Activated gamma-delta T cell (primary cell): ENCODE results near the gene DEFB127.
"Not testable (repeated sequence)": the region's sequence is repeated elsewhere in the genome, so short reads cannot be mapped to it uniquely, and the experiment has no call there.

ENCODE experiments used
- DNase-seq: peaks from one replicate; lab custom pipeline; 2025; lab: John Stamatoyannopoulos, UW
- total RNA-seq, 2 donors: gene quantifications; one replicate each; lab custom pipeline; 2026; lab: John Stamatoyannopoulos, UW

Gene DEFB127, protein sequence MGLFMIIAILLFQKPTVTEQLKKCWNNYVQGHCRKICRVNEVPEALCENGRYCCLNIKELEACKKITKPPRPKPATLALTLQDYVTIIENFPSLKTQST
- total RNA-seq, result 0 reads per million in 2 donors

GRCh38 chr20:157154-157553 lies at the start of gene DEFB127:
Gene DEFB127, plus strand, starts transcription at chr20:157454. Its CDS starts 91 bp downstream, at chr20:157545.
- no peak for DNase-seq

GRCh38 chr20:112396-112795 lies 44.9 kb upstream of the DEFB127 start:
- no peak for DNase-seq

GRCh38 chr20:117518-117917 lies 39.7 kb upstream of the DEFB127 start:
- DNase-seq, result no peak

DNA sequence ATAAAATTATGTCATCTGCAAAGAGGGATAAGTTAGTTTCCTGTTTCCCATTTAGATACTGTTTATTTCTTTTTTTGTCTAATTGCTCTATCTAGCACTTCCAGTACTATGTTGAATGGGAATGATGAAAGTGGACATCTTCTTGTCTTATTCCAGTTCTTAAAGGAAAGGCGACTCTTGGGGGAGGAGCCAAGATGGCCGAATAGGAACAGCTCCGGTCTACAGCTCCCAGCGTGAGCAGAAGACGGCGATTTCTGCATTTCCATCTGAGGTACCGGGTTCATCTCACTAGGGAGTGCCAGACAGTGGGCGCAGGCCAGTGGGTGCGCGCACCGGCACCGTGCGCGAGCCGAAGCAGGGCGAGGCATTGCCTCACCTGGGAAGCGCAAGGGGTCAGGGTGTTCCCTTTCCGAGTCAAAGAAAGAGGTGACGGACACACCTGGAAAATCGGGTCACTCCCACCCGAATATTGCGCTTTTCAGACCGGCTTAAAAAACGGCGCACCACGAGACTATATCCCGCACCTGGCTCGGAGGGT lies 27.4 kb upstream of the DEFB127 start:
- DNase-seq, result not testable (repeated sequence)

DNA sequence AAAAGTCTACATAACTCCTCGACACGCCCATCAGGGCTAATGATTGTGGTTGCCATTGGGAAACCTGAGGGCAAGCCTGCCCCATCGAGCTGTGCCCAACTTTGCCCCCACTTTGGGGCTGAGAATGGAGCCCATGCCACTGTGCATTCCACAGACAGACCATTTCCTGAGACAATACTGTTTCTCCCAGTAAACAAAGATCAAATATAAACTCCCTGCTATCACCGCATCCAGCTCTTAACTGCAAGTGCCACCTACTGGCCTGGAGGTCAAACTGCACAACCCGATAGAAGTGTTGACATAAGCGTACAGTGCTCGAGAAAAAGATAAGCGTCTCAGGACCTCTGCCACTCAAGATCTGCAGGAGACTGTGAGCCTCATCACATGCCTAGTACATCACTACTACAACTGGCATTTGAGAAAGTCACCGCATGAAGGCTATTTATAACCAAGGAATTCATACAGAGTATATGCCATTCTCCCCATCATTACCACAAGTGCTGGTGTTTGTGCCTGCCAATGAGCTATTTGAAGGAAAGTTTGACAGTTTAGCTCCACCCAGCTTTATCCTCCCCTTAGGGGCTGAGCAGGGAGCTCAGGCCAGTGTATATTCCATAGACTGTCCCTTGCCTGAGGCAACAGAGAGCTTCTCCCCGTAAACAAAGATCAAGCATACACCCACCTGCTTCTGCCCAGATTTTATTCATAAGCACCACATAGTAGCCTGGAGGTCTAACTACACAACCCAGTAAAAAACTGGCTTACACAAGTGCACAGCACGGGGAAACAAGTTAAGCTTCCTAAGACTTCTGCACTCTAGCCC lies 19.4 kb upstream of the DEFB127 start:
- no peak for DNase-seq

DNA sequence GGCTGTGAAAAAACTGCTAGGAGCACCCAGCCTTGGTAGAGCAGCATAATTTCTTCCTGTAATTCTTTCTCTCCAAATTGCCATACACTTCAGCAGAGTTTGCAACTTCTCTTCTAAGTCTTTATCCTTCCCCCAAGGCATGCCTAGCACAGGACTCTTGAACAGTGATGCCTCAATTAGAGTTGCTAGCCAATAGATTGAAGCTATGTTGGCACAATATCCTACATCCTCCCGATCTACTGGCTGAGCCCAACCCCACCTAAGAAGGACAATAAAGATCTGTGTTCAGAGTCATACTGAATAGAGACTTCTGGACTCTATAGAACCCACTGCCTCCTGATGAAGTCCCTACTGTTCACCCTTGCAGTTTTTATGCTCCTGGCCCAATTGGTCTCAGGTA lies 15.0 kb upstream of the DEFB127 start, which contains the start of gene DEFB126:
TSS of gene DEFB126 (plus strand) at position 301 of the 400 bp plus-strand sequence. CDS start at position 340, 39 bp downstream.
- no peak for DNase-seq

DNA sequence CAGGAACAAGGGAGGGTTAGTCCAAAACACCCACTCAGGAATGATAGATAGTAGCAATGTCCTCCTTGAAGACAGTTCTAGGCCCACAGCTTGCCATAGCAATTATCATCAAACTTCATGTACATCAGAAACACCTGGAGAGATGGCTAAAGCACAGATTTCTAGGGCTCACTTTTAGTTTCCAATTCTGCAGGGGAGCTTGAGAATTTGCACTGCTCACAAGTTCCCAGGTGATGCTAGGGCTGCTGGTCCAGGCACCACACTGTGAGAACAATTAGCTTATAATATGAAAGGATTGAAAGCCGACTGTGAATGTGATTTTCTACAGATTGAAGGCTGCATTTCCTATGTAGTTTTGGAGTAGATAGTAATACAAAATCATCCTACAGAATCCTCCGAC lies 11.4 kb upstream of the DEFB127 start:
- no peak for DNase-seq

DNA sequence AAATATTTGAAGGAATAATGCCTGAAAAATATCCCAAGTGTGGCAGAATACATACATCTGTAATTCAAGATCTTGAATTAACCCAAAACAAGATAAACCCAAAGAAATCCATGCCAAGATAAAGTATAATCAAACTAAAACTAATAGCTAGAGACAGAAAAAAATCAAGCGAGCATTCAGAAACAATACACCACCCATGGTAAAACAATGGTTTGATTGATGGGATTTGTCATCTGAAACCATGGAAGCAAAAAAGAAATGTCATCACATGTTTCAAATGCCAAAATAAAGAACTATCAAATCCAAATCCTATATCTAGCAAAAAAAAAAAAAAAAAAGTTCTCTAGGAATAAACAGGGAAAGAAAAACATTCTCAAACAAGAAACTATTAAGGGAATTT lies 5.1 kb upstream of the DEFB127 start:
- DNase-seq, result no peak

DNA sequence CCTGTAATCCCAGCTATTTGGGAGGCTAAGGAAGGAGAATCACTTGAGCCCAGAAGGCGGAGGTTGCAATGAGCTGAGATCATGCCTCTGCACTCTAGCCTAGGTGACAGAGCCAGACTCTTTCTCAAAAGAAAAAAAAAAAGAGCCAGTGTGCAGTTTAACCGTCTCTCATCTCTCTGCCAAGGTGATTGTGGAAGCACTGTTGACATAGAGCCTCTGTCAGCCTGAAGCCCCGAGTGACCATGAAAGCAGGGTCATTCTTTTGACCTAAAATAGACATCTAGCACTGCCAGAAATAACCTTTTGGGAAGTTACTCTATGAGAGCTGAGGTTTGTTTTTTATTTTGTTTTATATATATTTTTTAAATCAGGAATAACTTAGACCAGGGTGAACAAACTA lies 7.4 kb downstream of the DEFB127 start:
- no peak for DNase-seq

DNA sequence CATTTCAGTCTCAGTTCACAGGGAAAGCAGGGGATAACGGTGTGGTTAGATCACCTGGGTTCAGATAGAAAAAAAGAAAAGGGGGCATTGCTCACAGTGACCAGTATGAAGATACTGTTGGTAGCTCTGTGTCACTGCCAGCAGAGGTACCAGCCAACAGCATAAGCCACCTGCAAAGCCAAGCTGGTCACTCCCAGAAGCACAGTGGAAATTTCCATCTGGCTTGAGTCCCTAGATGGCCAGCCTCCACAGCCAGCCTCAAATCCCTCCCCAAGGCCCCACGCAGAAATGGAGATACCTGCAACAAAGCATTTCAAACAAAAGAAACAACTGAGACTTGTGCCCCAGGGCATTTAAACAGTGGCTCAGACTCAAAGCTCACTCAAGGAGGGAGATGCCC lies 11.6 kb downstream of the DEFB127 start:
- DNase-seq, result no peak

GRCh38 chr20:184288-184687 lies 27.0 kb downstream of the DEFB127 start:
- no peak for DNase-seq

GRCh38 chr20:187733-188132 lies 30.5 kb downstream of the DEFB127 start:
- DNase-seq, result no peak

GRCh38 chr20:189611-190010 lies 32.4 kb downstream of the DEFB127 start, which contains the start of gene DEFB128:
Gene DEFB128, minus strand, starts transcription at chr20:189711. Its CDS starts 88 bp downstream, at chr20:189623.
- no peak for DNase-seq

- no peak for DNase-seq
Measured at GRCh38 chr20:198225-198624, 41.0 kb downstream of the DEFB127 start.

GRCh38 chr20:199996-200395 lies 42.7 kb downstream of the DEFB127 start:
- no peak for DNase-seq

- DNase-seq, result not testable (repeated sequence)
Measured at GRCh38 chr20:203630-204029, 46.4 kb downstream of the DEFB127 start.
